HG02763 (cell line): ENCODE results near the gene ITK.
"Not testable (repeated sequence)": the region's sequence is repeated elsewhere in the genome, so short reads cannot be mapped to it uniquely, and the experiment has no call there.

Experiments used
- ATAC-seq: cut with Tn5 transposase; IDR thresholded peaks from one replicate; pipeline ENCODE4 v1.9.1; 2021; ENCODE audit warnings: mild to moderate bottlenecking, moderate library complexity; ENCODE audit not compliant: unreplicated experiment

Gene ITK

DNA sequence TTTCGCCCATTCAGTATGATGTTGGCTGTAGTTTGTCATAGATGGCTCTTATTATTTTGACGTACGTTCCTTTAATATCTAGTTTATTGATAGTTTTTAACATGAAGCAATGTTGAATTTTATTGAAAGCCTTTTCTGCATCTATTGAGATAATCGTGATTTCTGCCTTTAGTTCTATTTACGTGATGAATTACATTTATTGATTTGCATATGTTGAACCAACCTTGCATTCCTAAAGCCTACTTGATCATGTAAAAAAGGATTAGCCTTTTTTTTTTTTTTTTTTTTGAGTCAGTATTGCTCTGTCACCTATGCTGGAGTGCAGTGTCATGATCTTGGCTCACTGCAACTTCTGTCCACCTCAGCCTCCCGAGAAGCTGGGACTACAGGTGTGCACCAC lies 25.1 kb downstream of the ITK start:
- ATAC-seq = no peak

DNA sequence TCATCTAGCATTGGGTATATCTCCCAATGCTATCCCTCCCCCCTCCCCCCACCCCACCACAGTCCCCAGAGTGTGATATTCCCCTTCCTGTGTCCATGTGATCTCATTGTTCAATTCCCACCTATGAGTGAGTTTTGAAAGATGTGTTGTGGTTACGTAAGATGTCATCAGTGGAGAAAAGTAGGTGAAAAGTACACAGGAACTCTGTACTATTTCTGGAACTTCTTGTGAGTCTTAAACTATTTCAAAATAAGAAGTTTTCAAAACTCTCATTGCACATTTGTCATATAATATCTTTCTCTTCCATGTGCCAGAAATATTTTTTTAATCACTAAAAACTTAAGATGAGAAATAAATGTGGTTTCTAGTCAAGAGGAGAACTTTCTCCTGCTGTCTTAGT lies 30.0 kb downstream of the ITK start:
- not testable (repeated sequence) for ATAC-seq

DNA sequence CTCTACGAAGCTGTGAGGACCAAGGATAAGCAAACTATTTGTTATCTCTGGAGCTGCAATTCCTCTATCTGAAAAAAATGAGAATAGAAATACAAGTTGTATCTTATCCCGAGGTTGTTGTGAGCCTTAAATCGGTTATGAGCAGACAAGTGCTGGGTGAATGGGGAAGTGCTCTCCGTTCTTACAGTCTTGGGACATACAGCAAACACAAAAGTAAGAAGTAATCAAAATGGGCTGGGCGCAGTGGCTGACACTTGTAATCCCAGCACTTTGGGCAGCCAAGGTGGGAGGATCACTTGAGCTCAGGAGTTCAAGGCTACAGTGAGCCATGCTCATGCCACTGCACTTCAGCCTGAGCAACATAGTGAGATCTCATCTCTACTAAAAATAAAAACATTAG lies 31.7 kb downstream of the ITK start:
- ATAC-seq = no peak

DNA sequence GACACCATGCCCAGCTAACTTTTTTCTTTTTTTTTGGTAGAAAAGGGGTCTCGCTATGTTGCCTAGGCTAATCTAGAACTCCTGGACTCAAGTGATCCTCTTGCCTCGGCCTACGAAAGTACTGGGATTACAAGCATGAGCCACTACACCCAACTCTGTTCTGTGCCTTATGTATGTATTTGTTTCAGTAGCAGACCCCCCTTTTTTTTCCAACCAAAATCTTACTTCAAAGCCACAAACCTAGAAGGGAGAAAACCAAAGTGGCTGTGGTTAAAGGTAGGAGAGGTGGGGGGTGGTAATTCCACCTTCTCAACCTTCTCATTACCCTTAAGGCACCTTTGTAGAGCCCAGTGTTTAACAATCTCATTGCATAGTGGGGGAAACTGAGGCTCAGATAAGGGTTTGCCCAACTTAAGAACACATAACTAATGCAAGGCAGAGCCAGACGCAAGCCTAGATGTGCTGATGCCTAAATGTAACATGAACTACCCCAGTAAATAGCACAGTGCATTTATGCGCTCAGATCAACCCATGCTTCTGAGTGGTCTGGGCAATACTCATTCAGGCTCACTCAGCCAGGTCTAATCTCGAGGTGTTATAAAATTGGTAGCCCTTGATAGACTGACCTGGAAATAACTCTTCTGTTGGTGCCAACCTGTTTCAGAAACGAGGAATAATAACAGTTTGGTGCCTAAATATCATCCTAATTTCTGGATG lies 33.0 kb downstream of the ITK start:
- no peak for ATAC-seq

DNA sequence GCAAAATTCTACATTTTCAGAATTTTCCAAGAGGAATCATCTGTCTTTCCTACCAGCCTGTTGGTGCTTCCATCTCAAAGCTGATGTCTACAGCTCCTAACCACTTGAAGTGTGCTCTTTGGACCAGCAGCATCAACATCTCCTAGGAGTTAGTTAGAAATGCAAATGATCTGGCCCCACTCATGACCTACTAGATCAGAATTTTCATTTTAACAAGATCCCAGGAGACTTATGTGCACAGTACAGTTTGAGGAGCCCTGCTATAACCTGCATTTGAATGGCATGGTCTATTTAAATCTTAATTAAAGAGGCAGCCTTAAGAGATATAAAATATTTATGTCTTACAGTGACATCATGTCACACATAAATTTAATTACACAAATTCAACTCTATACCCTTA lies 33.8 kb downstream of the ITK start:
- ATAC-seq = no peak

DNA sequence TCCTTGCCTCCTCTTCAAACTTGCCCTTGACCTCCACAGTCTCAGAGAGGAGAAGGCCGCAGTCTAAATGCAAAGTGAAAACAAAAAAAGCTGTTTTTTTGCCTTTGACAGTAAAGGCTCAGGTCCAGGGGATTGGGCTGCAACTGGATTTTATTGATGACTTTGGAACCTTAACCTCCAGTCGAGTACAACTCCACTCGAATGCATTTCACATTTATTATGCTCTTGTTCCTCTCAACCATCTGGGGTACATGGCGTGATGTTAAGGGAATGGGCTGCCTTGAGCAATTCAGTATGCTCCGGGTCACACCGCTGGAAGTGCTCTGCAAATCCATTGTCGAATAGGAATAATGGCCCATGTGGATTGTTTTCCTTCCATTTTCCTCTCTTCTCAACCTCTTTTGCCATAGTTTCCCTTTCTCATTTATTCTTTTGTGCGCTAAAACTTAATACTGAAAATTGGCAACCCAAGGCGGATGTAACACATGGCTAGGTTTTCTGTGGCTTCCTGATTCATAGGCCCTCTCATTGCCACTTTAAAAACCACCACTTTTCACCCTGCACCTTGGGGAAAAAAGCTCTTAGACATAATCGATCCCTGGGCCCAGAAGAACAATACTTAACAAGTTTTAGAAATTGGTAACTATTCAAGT lies 34.3 kb downstream of the ITK start:
- ATAC-seq = peak; percentile 30

DNA sequence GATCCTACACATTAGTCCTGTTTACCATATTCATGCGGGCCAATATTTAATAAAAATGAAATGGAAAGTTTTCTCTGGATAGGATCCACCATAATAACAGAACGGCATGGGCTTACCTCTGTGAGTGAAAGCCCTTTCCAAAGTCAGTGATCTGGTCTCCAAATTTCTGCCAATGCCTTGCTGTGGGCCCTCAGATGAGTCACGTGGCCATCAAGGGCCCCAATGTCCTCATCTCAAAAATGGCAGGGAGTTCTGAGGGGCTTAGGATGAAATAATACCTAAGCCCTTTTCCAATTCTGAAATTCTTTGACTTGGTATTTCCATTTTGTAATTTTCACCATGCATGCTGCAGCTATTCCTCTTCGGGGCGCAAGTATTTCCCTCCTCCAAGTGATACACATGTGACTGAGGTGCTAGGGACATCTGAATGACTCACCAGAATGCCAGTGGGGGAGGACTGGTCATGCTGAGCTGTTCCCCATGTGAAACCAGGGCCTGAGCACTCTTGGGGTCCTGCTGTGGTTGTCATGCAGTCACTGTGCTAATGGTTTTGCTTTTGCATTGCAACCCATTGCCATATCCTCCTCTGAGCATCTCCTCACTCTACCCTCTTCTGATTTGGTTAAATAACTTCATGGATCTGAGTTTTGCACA lies 35.0 kb downstream of the ITK start:
- no peak for ATAC-seq

DNA sequence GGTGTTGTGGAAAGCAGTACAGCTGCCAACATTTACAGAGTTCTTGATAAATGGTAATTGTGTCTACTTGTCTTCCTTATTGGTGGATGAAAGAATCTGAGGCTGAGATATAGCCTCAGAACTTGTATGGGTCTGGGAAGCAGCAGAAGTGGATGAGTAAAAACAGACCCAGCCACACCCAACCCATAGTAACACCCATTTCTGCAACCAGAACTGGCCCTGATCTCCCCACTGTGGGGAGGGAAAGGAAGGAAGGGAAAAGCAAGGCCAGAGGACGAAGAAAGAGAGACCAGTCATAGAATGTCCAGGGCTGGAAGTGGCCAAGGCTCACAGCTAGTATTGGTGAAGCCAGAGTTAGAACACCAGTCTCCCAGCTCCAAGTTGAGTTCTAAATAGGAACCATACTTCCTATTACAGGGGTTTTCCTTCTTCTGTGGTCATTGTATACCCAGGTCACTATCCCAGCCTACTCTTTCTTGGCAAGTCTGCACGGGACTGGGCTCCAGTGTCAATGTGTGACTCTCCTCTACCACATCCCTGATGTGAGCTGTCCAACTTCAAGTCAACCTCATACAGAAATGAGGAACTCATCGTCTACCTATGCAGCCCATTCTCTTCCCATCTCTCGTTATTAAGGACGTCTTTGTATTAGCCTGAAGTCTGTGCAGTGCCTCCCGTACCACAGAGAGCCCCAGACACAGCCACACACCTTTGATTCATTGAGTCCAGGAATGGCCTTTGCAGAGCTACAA lies 35.9 kb downstream of the ITK start:
- ATAC-seq = no peak

DNA sequence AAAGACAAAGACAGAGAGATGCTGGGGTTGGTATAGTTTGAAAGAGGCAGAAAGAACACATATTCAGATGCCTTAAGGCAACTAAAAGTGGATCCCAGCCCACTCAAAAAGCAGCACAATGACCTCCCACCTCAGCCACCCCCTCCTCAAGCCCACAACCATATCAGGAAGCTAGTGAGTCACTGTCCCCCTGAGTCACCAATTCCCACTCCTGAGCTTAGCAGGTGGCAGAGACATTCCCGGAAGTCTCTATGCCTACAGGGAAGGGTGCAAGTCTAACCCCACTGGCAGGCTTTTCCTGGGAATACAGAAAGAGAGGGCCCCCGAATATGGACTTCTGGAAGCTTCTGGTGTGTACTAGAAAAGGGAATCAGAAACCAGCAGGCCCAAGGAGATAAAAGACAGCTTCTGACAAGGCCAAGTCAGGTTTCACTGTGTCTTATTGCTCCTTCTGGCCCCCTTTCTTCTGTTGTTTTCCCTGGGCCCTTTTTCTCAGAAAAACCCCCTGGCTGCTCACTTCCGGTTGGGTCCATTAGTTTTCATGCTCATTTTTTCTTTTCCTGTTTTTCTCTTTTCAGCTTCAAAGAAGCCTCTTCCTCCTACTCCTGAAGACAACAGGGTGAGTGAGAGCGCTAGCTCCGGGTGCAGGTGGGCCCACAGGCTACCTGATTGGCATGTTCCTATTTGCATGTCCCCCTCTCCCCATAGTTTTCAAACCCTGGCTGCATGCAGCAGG lies 36.8 kb downstream of the ITK start:
- ATAC-seq = no peak

DNA sequence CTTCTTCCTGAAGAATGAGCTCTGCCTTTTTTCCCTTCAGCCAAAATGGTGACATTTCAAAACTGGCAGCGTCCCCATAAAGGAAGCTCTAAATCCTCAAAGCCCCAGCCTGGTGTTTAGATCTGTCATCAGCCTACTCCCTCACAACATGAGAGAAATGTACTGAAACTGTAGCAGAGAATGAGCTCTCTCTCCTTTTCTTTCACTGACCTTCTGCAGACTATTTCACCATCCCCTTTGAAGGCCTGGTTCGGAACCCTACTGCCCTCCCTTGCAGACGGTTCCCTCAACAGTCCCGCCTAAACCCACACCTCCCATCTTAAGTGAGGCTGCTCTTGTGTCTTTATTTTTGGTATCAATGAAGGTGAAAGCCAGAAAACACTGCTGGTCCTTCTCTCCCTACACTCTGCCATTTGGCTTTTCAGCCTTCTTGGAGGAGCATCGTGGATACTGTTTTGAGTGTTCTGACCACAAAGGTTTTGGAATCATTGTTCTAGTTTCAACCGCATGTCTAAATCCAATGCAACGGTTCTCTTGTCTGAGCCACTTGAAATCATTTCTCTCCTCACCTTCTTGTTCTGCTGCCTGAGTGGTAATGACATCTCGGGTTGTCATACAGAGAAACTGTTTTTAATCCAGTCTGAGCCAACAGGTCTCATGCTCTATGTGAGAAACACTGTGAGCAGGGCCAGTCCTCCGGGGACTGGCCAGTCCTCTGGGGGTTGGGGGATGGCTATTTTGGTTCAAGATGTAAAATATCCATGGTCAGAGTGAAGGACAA lies 39.0 kb downstream of the ITK start:
- peak; percentile 52 for ATAC-seq

DNA sequence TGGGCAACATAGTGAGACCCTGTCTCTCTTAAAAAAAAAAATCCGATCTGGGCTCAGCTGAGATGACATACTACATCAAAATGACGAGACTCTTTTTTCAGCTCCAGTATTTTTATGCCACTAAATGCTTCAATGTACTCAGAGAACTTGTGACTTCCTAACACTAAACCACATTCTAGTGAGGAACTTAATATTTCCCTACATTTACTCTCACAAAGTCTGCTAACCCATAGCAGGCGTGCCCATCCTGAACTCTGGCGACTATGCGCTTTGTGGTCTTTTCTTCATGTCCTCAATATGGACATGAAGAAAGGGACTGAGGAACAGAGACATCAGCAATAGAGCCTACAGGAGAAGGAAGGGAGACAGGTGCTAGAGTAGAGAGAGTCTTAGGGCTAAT lies 41.3 kb downstream of the ITK start:
- no peak for ATAC-seq

DNA sequence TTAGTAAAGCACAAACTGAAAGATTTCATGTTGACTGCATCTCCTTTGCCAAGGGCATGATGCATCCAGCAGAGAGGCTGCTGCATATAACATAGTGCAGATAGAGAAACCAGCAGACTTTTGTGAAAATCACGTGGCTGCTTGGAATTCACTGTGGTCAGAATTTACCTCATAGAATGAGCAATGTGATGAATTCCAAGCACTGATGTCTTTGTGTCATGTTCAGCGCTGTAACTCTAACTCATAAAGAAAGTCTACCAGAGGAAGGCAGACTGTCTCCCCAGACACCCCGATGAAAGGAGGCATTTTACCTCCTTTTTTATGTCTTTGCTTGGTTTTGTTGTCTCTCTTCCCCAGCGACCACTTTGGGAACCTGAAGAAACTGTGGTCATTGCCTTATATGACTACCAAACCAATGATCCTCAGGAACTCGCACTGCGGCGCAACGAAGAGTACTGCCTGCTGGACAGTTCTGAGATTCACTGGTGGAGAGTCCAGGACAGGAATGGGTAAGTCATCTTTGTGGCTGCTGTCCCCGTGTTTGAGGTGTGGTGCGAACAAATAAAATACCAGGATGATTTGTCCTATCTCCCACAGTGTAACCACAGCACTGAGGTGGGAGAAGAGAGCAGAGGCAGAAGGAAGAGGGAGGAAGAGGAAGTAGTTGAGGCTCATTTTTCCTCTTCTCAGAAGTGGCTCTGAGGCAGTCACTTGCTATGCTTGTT lies 42.0 kb downstream of the ITK start:
- no peak for ATAC-seq

DNA sequence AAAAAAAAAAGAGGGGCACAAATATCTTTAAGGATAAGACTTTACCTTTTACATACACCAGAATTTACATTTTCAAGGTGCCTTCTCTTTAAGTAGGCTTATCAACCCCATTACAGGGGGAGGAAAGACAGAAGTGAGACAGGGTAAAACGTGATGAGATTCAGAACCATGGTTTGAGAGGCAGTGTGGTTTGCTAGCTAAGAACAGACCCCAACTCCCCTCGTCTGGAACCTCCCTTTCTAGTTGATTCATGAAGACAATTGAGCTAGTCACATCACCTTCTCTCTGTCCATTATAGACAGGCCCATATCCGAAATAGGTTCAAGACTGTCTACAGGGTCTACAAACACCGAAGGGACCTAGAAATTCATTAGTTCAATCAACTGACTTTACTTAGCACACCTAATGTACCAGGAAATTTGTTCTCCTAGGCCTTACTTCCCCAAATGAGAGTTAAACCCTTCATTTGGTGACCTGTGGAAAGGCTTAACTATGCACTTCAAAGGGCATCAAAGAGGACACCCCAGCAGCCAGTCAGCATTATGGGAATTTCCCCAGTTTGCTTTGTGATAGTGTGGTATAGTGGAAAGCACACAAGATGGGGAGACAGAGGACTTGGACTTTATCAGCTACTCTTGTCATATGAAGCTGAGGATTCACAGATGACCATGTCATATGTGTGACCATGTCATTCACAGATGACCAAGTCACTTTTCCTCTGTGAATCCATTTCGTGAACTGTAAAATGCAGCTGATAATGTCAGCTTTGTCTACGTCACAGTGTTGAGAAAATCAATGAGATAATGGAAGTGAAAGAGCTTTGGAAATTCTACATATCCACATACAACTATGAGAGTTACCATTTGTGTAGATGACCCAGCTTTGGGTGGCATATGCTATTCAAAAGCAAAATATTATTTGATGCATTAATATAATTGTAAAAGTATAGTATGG lies 45.1 kb downstream of the ITK start:
- ATAC-seq = no peak

DNA sequence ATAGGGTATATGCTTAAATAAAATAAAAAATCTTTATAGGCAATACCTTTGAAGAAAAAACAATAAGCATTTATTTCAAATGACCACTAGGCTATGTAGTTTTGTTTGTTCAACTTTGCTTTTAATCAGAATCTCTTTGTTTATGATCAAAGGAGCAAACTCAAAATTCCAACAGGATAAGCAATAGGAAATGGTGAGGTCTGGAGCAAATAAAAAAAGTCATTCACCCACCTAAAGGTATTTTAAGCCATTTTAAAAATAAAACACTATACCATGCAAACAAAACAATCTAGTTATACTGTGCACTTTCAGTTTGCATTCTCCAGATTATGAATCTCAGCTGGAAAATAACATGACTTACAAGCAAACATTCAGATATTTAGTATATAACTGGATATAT lies 50.0 kb downstream of the ITK start:
- no peak for ATAC-seq

DNA sequence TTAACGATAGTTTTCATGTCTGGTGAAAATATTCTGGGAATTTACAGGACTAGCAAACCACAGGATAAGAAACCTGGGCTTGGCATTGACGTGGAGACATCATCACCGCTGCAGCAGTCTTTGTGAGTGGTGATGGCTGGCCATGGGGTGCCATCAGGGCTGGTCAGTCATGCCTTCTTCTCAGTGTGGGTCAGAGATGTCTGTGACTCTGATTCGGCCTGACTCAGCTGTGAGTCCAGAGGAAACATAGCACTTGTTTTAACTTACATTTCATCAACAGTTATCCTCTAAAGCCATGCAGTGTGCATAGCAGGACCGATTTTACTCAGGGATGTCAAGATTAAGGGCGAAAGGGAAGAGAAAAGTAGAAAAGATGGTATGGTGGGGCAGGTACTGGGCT lies 52.1 kb downstream of the ITK start:
- ATAC-seq = no peak

DNA sequence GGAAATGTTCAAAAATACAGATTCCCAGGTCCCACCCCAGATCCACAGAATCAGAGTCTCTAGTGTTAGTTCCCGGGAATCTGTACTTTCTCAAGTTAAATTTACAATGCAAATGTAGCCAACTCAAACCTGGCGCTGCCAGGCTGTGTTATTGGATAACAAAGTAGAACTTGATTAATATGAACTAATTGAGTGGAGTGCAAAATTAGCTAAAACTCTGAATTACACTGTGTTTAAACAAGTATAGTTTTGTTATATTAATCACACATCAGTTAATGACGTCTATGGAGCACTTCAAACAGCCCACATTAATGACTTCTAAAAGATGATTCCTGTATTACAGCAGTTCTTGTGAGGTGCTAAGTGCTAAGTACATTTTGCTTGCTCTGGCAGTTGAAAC lies 52.9 kb downstream of the ITK start:
- ATAC-seq = no peak

DNA sequence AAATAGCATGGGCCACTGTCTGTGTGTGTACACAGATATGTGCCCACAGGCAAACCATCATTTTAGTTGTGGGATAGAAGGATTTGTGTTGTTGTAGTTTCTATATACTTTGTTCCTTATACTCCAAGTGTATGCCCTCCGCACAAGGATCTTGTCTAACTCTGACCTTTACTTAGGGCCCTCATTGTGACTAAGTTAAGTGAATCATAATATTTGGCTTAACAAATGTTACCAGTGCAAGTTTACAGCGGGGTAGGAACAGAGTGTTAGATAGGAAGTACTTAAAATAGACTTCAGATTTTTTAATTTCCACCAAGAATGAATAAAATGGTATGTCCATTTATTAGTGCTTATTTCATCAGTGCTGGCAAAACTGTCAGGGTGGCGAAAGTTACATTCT lies 55.8 kb downstream of the ITK start:
- no peak for ATAC-seq

DNA sequence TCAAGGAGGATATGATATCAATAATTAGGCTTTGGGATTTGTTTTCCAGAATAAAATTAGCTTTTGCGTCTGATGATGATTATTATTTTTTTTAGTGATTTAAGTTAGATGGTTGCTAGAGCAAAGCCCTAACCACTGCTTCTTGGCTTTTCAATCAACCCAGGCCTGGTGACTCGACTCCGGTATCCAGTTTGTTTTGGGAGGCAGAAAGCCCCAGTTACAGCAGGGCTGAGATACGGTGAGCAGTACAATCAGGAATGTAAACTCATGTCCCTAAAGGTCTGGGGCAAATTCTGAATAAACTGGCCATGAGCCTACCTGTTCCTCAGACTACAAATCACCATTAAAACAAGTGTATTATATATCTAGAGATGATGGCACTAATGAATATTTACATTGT lies 60.8 kb downstream of the ITK start:
- no peak for ATAC-seq
